HCT116 (cell line): ENCODE data around the gene PRSS21. TPM values are rescaled to one million over a fixed set of nuclear protein-coding genes. Genes with fewer than 3 reads are reported as not detected.

Experiments
- ATAC-seq: fragments of 200-7000 bp; cut with Tn5 transposase; 2 replicates; pipeline ENCODE4 v1.9.1; 2020; ENCODE audit warnings: mild to moderate bottlenecking, moderate library complexity
- BruUV-seq: library from RNA; stranded (reverse); fragments of 400-500 nt; replicated peaks from 2 replicates; lab custom pipeline; 2021; lab: Mats Ljungman, UMichigan
- CTCF ChIA-PET: fragments of 300-600 bp; sonication (Branson Sonifier 250); formaldehyde crosslinking; loops from one replicate; lab custom pipeline; 2021; ENCODE audit warnings: antibody characterized with exemption; lab: Charles Lee
- POLR2A ChIA-PET: fragments of 300-600, 350-600 bp; sonication (Branson Sonifier 250); formaldehyde crosslinking; loops from one replicate; lab custom pipeline; 2021; ENCODE audit warnings: antibody characterized with exemption; lab: Charles Lee
- RAD21 ChIA-PET, 2 experiments: fragments of 300-600 bp; sonication (Branson Sonifier 250); formaldehyde crosslinking; loops; one replicate each; lab custom pipeline; 2023; ENCODE audit warnings: low total read pairs in 2 of 2; ENCODE audit not compliant: uncharacterized antibody in 2 of 2, unreplicated experiment in 2 of 2, low non-redundant PET in 1 of 2; lab: Charles Lee
- DNase-seq: peaks from one replicate; pipeline ENCODE4 v3.0.0-alpha.2; 2010; ENCODE audit warnings: low read depth, low spot score
- H2AFZ ChIP-seq: fragments of 200-600 bp; shearing (Covaris generic), sonication (generic); 2 replicates; pipeline ENCODE4 v1.6.1; 2017; ENCODE audit warnings: low read depth, mixed run types, mixed read lengths, antibody characterized with exemption, low read length; ENCODE audit not compliant: poor library complexity, severe bottlenecking
- H3K27ac ChIP-seq: 2 replicates; pipeline ENCODE4 v1.5.1; 2012; ENCODE audit warnings: low read depth, low read length
- H3K27me3 ChIP-seq: fragments of 200-600 bp; sonication (generic); 2 replicates; pipeline ENCODE4 v1.6.1; 2016; ENCODE audit warnings: mixed run types, low read length, mixed read lengths; ENCODE audit not compliant: insufficient read depth
- H3K36me3 ChIP-seq, 2 experiments: fragments of 200-500 bp in 1 of 2; fragments of 200-600 bp in 1 of 2; sonication (Bioruptor generic) in 1 of 2; sonication (generic) in 1 of 2; 2 replicates each; pipeline versions ENCODE4 v1.5.1 to v1.6.1; 2014 to 2016; ENCODE audit warnings: low read length in 2 of 2, inconsistent platforms in 1 of 2, mixed read lengths in 1 of 2, mixed run types in 1 of 2; ENCODE audit not compliant: insufficient read depth in 2 of 2, control insufficient read depth in 1 of 2
- H3K4me1 ChIP-seq, 2 experiments: fragments of 200-600 bp in 1 of 2; sonication (generic) in 1 of 2; 2 replicates each; pipeline versions ENCODE4 v1.5.1 to v1.6.1; 2012 to 2017; ENCODE audit warnings: low read length in 2 of 2, inconsistent platforms in 1 of 2, mild to moderate bottlenecking in 1 of 2, mixed read lengths in 1 of 2, mixed run types in 1 of 2, moderate library complexity in 1 of 2; ENCODE audit not compliant: insufficient read depth in 2 of 2, control insufficient read depth in 1 of 2
- H3K4me2 ChIP-seq: fragments of 200-600 bp; sonication (generic); 2 replicates; pipeline ENCODE4 v1.6.1; 2017; ENCODE audit warnings: mixed run types, low read length, mixed read lengths
- H3K4me3 ChIP-seq, 2 experiments: fragments of 200-600 bp in 1 of 2; sonication (generic) in 1 of 2; replicated peaks in 1 of 2; 2 replicates each; pipeline ENCODE4 v1.5.1; 2011 to 2016; ENCODE audit warnings: low read length in 2 of 2, control low read depth in 1 of 2, low read depth in 1 of 2, mild to moderate bottlenecking in 1 of 2, mixed read lengths in 1 of 2, mixed run types in 1 of 2
- H3K79me2 ChIP-seq: fragments of 200-600 bp; sonication (generic); 2 replicates; pipeline ENCODE4 v1.6.1; 2017; ENCODE audit warnings: mild to moderate bottlenecking, mixed run types, low read length, moderate library complexity, mixed read lengths; ENCODE audit not compliant: insufficient read depth
- H3K9ac ChIP-seq: fragments of 200-600 bp; sonication (generic); 2 replicates; pipeline ENCODE4 v1.6.1; 2016; ENCODE audit warnings: low read length, mixed read lengths
- H3K9me2 ChIP-seq: fragments of 200-600 bp; sonication (generic), shearing (Covaris generic); 2 replicates; pipeline ENCODE4 v1.6.1; 2017; ENCODE audit warnings: mixed run types, mild to moderate bottlenecking, moderate library complexity; ENCODE audit not compliant: insufficient read depth
- H3K9me3 ChIP-seq, 2 experiments: fragments of 200-500 bp in 1 of 2; fragments of 200-600 bp in 1 of 2; sonication (Bioruptor generic) in 1 of 2; sonication (generic) in 1 of 2; 2 replicates each; pipeline ENCODE4 v1.6.1; 2014 to 2017; ENCODE audit warnings: low read length in 2 of 2, mixed read lengths in 2 of 2, inconsistent platforms in 1 of 2, low read depth in 1 of 2, mild to moderate bottlenecking in 1 of 2, mixed run types in 1 of 2, moderate library complexity in 1 of 2; ENCODE audit not compliant: control insufficient read depth in 1 of 2, insufficient read depth in 1 of 2
- H4K20me1 ChIP-seq: fragments of 200-600 bp; sonication (generic), shearing (Covaris generic); 2 replicates; pipeline ENCODE4 v1.6.1; 2017; ENCODE audit warnings: mixed run types, mild to moderate bottlenecking, moderate library complexity; ENCODE audit not compliant: insufficient read depth
- EZH2 ChIP-seq: fragments of 200-600 bp; sonication (generic); IDR thresholded peaks from 2 replicates; pipeline ENCODE4 v1.6.1; 2017; ENCODE audit warnings: antibody characterized with exemption, mixed run types
- REST ChIP-seq: IDR thresholded peaks from 2 replicates; pipeline ENCODE4 v1.6.1; 2012; ENCODE audit warnings: low read depth
- SP1 ChIP-seq: IDR thresholded peaks from 2 replicates; pipeline ENCODE4 v1.6.1; 2012; ENCODE audit warnings: low read depth
- intact Hi-C: fragments of 100-400 bp; cut with micrococcal nuclease; formaldehyde crosslinking; loops from 2 replicates; pipeline ENCODE4 v1.10.0; 2022
- total RNA-seq: library from RNA; stranded (reverse); gene quantifications from one replicate; pipeline ENCODE4 v1.2.1, GENCODE V29; 2021; ENCODE audit not compliant: unreplicated experiment

Gene PRSS21
- total RNA-seq, 1 experiment from 2014 or later, result 0.39 TPM

- intact Hi-C loops, result no loop called here
- Histone ChIP-seq H3K9me3 (no peaks in the 10 kb centered on the region), H2AFZ (no peak overlapping the region), H3K4me3 (no peak overlapping the region), H3K27ac (no peak overlapping the region), H3K9ac (no peak overlapping the region), H3K9me2 (no peaks in the 10 kb centered on the region), H3K27me3 (no peaks in the 10 kb centered on the region), H3K4me1 (peaks cover 4 to 8% of the 10 kb centered on the region in 2 experiments; a peak in 3 of 4 replicates), H3K4me2 (no peak overlapping the region), H3K79me2 (no peaks in the 10 kb centered on the region), H4K20me1 (no peaks in the 10 kb centered on the region), H3K36me3 (no peaks in the 10 kb centered on the region)
- no peak for DNase-seq
- ChIA-PET POLR2A (interaction anchor here (0.7 kb wide), 1 partner anchor 32 kb away, joined by 3 read pairs; the partner anchor contains the start of gene SRRM2), RAD21 (no interaction called here), CTCF (no interaction called here)
- BruUV-seq, result no TSS peak
- ATAC-seq, result no peak
- TF ChIP-seq SP1 (no peak), EZH2 (no peak), REST (no peak)
Measured at GRCh38 chr16:2784358-2785100, 32.5 kb upstream of the PRSS21 start.
